ENCODE measurements around the gene NPSR1.

DNA sequence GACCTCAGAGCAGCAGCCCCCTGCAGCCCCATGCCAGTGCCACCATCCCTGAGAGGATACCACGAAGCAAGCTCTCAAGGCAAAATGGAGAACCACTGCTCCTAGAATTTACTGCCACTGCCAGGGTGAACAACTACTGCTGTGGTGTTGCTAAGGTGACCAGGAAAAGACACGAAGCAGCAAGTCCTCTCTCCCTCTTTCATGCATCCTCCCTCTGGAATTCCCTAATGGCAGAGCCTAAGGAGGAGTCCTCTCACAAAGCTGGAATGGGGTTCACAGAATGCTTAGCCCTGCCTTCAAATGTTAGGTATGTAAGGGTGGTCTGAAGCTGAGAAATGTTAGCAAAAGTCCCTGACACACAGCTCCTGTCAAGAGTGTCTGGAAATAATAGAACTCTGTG is 35.8 kb upstream of the NPSR1 start:
- TF ChIP-seq ZFP3 (tag by site-specific recombination; IDR thresholded peaks at IDR 0.05; ENCODE audit: low read depth) = no peak
- TF ChIP-seq ZNF830 (tag by site-specific recombination; IDR thresholded peaks at IDR 0.05; ENCODE audit: low read depth) = no peak

Data from HEK293 (cell line).